GM23338 (cell line): ENCODE data around the gene DNAJC15. TPM values are rescaled to one million over a fixed set of nuclear protein-coding genes. Genes with fewer than 3 reads are reported as not detected.
"Not testable (repeated sequence)": the region's sequence is repeated elsewhere in the genome, so short reads cannot be mapped to it uniquely, and the experiment has no call there.

Source experiments
- ATAC-seq: fragments of 200-7000 bp; cut with Tn5 transposase; 3 replicates; pipeline ENCODE4 v1.9.1; 2020
- DNase-seq: peaks from one replicate; pipeline ENCODE4 v3.0.0-alpha.2; 2015; ENCODE audit warnings: low spot score
- H2AFZ ChIP-seq: fragments of 200-600 bp; sonication (generic); 2 replicates; pipeline ENCODE4 v1.8.0; 2016; ENCODE audit warnings: antibody characterized with exemption, mild to moderate bottlenecking, moderate library complexity
- H3F3A ChIP-seq: fragments of 200-600 bp; sonication (generic); replicated peaks from 2 replicates; pipeline ENCODE4 v1.8.0; 2017; ENCODE audit warnings: antibody characterized with exemption, mixed run types, low read depth
- H3K27ac ChIP-seq: fragments of 200-600 bp; sonication (generic); 2 replicates; pipeline ENCODE4 v1.6.1; 2016; ENCODE audit warnings: low read depth
- H3K27me3 ChIP-seq: fragments of 200-600 bp; sonication (generic); 2 replicates; pipeline ENCODE4 v1.8.0; 2016; ENCODE audit warnings: mild to moderate bottlenecking, mixed run types, moderate library complexity; ENCODE audit not compliant: insufficient read depth
- H3K36me3 ChIP-seq: fragments of 200-600 bp; sonication (generic); 2 replicates; pipeline ENCODE4 v1.8.0; 2016; ENCODE audit warnings: mild to moderate bottlenecking; ENCODE audit not compliant: insufficient read depth
- H3K4me1 ChIP-seq: fragments of 200-600 bp; sonication (generic); 2 replicates; pipeline ENCODE4 v1.8.0; 2016; ENCODE audit warnings: mild to moderate bottlenecking, moderate library complexity; ENCODE audit not compliant: insufficient read depth
- H3K4me2 ChIP-seq: fragments of 200-600 bp; sonication (generic); 2 replicates; pipeline ENCODE4 v1.7.1; 2017; ENCODE audit warnings: mixed run types
- H3K4me3 ChIP-seq: fragments of 200-600 bp; sonication (generic); 2 replicates; pipeline ENCODE4 v1.6.1; 2016; ENCODE audit warnings: mixed run types
- H3K79me2 ChIP-seq: fragments of 200-600 bp; sonication (generic); replicated peaks from 2 replicates; pipeline ENCODE4 v1.8.0; 2017; ENCODE audit warnings: mild to moderate bottlenecking; ENCODE audit not compliant: insufficient read depth
- H3K9me2 ChIP-seq: fragments of 200-600 bp; sonication (generic); 2 replicates; pipeline ENCODE4 v1.8.0; 2017; ENCODE audit not compliant: insufficient read depth
- H4K20me1 ChIP-seq: fragments of 200-600 bp; sonication (generic); replicated peaks from 2 replicates; pipeline ENCODE4 v1.8.0; 2017; ENCODE audit warnings: mild to moderate bottlenecking; ENCODE audit not compliant: insufficient read depth
- H3K27ac Mint-ChIP-seq: 2 replicates; pipeline ENCODE4 v1.8.0; 2020; ENCODE audit warnings: inconsistent platforms, mild to moderate bottlenecking, moderate library complexity, mixed read lengths
- H3K27me3 Mint-ChIP-seq: 3 replicates; pipeline ENCODE4 v1.8.0; 2022; ENCODE audit warnings: low read depth, mild to moderate bottlenecking, moderate library complexity, mixed read lengths, inconsistent platforms; ENCODE audit not compliant: insufficient read depth, poor library complexity
- H3K36me3 Mint-ChIP-seq: 3 replicates; pipeline ENCODE4 v1.8.0; 2021; ENCODE audit warnings: low read depth, mild to moderate bottlenecking, inconsistent platforms, moderate library complexity, mixed read lengths
- H3K4me1 Mint-ChIP-seq: 3 replicates; pipeline ENCODE4 v1.8.0; 2020; ENCODE audit warnings: mild to moderate bottlenecking, inconsistent platforms, mixed read lengths
- H3K4me3 Mint-ChIP-seq: 3 replicates; pipeline ENCODE4 v1.8.0; 2021; ENCODE audit warnings: moderate library complexity, mild to moderate bottlenecking, inconsistent platforms, mixed read lengths
- H3K9me3 Mint-ChIP-seq: 3 replicates; pipeline ENCODE4 v1.8.0; 2020; ENCODE audit warnings: moderate library complexity, mild to moderate bottlenecking, inconsistent platforms, mixed read lengths
- ZNF462 ChIP-seq: fragments of 250-450 bp; sonication (Bioruptor Pico); IDR thresholded peaks from 2 replicates; pipeline ENCODE4 v1.5.0; 2020; ENCODE audit warnings: mild to moderate bottlenecking, moderate library complexity
- polyA plus RNA-seq: library from polyadenylated mRNA; unstranded; fragments of >200 nt; fragmentation: Nextera tagmentation; extraction: Ambion mirVana; gene quantifications from 2 replicates; pipeline ENCODE4 v1.2.1, GENCODE V29; 2016
- total RNA-seq: library from RNA; depleted of rRNA; stranded (reverse); fragments of >200 nt; shearing (Covaris generic); gene quantifications from 2 replicates; pipeline ENCODE4 v1.2.3, GENCODE V29; 2014

DNAJC15 gene
- total and polyA plus RNA-seq, 2 experiments from 2014 or later, result 11.4 to 80.4 TPM

- TF ChIP-seq ZNF462 (CRISPR knock-in tag), result no peak
Observed at GRCh38 chr13:42990291-42991232, 32.8 kb upstream of the DNAJC15 start (continued).

- Histone ChIP-seq H3K4me3 (peak overlapping the region; percentile 56), H2AFZ (peak overlapping the region; percentile 98), H3K27me3 (peaks cover 36% of the 10 kb centered on the region), H3K4me2 (peak overlapping the region; percentile 82)
- not testable (repeated sequence) for H3K4me1 Mint-ChIP-seq, H3K36me3 ChIP-seq, DNase-seq, H3K4me1 ChIP-seq, H3K27ac Mint-ChIP-seq, H3F3A ChIP-seq, H3K36me3 Mint-ChIP-seq, H3K27ac ChIP-seq, H4K20me1 ChIP-seq, H3K9me2 ChIP-seq, H3K9me3 Mint-ChIP-seq, H3K79me2 ChIP-seq
- peak; percentile 10; the same call in 1 of the 3 replicates for ATAC-seq
- H3K4me3 Mint-ChIP-seq, result peak overlapping the region; percentile 78; the same call in 2 of the 3 replicates
- H3K27me3 Mint-ChIP-seq, result peaks cover 21% of the 10 kb centered on the region
Observed at GRCh38 chr13:42991233-42991897, 32.0 kb upstream of the DNAJC15 start.
